Heart left ventricle (tissue), 13 donors: ENCODE measurements around the gene OCLN.

ENCODE experiments used
- CTCF ChIP-seq, 12 donors: fragments of 200-600 bp; sonication (generic) in 4 of 12; IDR thresholded peaks; one replicate each; pipeline versions ENCODE4 v1.5.0 to v1.8.0; 2018 to 2022; ENCODE audit warnings: antibody characterized with exemption in 12 of 12, mild to moderate bottlenecking in 5 of 12
- POLR2A ChIP-seq, 2 donors: fragments of 450-650 bp; IDR thresholded peaks; one replicate each; pipeline ENCODE4 v1.6.1; 2017; ENCODE audit warnings: antibody characterized with exemption in 2 of 2, mild to moderate bottlenecking in 2 of 2, moderate library complexity in 2 of 2
- donor health status: ischemic (EF 13 %, LVEDD 7.1; RV severe dilation, severe dysfunction).
- donor health status: DM: no; HTN: yes; CAD: no.
- donor health status: DM: no; HTN: no; CAD: no.
- donor health status: ischemic (EF 25% LVEDD 6.9; RV normal size, moderate dysfunction).
- donor health status: ischemic (EF 25% LVEDD 5.7; RV mildly dilated, moderate dysfunction).
- donor health status: ischemic (EF 35%, LVEDD 5.7; RV mildly dilated, moderate dysfunction).
- donor health status: nonischemic (EF 11% LVEDD 7.7; RV severe dilation, severe dysfunction).
- donor health status: DM: yes; HTN: yes; CAD: no.
- donor health status: PGD.
- donor health status: ischemic (EF 29% LVEDD 5.4; RV normal size, mild dysfunction).
- donor health status: nonischemic (EF 23%, LVEDD 6.1; RV moderate dilation, normal function).

GRCh38 chr5:69491027-69491426 is 1.6 kb upstream of the OCLN start:
- TF ChIP-seq POLR2A (IDR thresholded peaks at IDR 0.05) = no peak
- TF ChIP-seq CTCF (IDR thresholded peaks at IDR 0.05) = no peak
